Esophagus (tissue), 2 donors: ENCODE measurements around the gene DCP2. TPM values are rescaled to one million over a fixed set of nuclear protein-coding genes. Genes with fewer than 3 reads are reported as not detected.

ENCODE experiments used
- H3K27ac ChIP-seq, 2 donors: one replicate each; pipeline ENCODE4 v1.5.1; 2013; ENCODE audit warnings: low read depth in 2 of 2, mild to moderate bottlenecking in 2 of 2, inconsistent platforms in 1 of 2, low read length in 1 of 2, moderate library complexity in 1 of 2
- H3K27me3 ChIP-seq, 2 donors: one replicate each; pipeline ENCODE4 v1.6.1; 2013; ENCODE audit warnings: low read length in 2 of 2, control low read depth in 1 of 2, mild to moderate bottlenecking in 1 of 2; ENCODE audit not compliant: insufficient read depth in 2 of 2, control insufficient read depth in 1 of 2
- H3K36me3 ChIP-seq, 2 donors: one replicate each; pipeline ENCODE4 v1.6.1; 2013; ENCODE audit warnings: low read length in 1 of 2; ENCODE audit not compliant: control insufficient read depth in 2 of 2, insufficient read depth in 2 of 2
- H3K4me1 ChIP-seq, 2 donors: one replicate each; pipeline ENCODE4 v1.6.1; 2013; ENCODE audit warnings: low read length in 1 of 2; ENCODE audit not compliant: control insufficient read depth in 2 of 2, insufficient read depth in 2 of 2
- H3K4me3 ChIP-seq, 2 donors: one replicate each; pipeline ENCODE4 v1.5.1; 2013; ENCODE audit warnings: low read length in 2 of 2, mild to moderate bottlenecking in 2 of 2, low read depth in 1 of 2, moderate library complexity in 1 of 2
- H3K9me3 ChIP-seq, 2 donors: one replicate each; pipeline ENCODE4 v1.6.1; 2013; ENCODE audit warnings: mild to moderate bottlenecking in 2 of 2, low read depth in 1 of 2, low read length in 1 of 2, moderate library complexity in 1 of 2; ENCODE audit not compliant: control insufficient read depth in 2 of 2, insufficient read depth in 1 of 2
- WGBS, 2 donors: extraction: QIAGEN DNeasy Blood & Tissue Kit; methylation state at CpG; one replicate each; pipeline ENCODE4 v1.1.7; 2013; 5-methylcytosine and 5-hydroxymethylcytosine counted together
- polyA plus RNA-seq, 2 donors: library from polyadenylated mRNA; stranded (reverse); fragments of 200-250 nt; gene quantifications; one replicate each; pipeline ENCODE4 v1.2.3, GENCODE V29; 2013
- donor health status: healthy with polysubstance abuse.
- donor health status: Bipolar disorder and iron deficiency.

The DCP2 gene
- polyA plus RNA-seq, 2 donors: 4.7 to 4.8 TPM

- no peak overlapping the region for H3K27ac ChIP-seq
- no peaks in the 10 kb centered on the region for H3K27me3 ChIP-seq
- no peak overlapping the region for H3K4me3 ChIP-seq
- 86% methylated on average over 14 of the region's 14 CpGs for WGBS, 2 donors
- H3K4me1 ChIP-seq: no peaks in the 10 kb centered on the region
- peaks cover 9 to 13% of the 10 kb centered on the region in 2 donors for H3K36me3 ChIP-seq
- peaks cover 0 to 3% of the 10 kb centered on the region in 2 donors for H3K9me3 ChIP-seq
These were observed 62.8 kb downstream of the DCP2 start for GRCh38 chr5:113039229-113039933.

- 90 to 98% methylated on average over 4 of the region's 4 CpGs for WGBS, 2 donors
- Histone ChIP-seq H3K27me3 (no peaks in the 10 kb centered on the region), H3K4me3 (no peak overlapping the region), H3K36me3 (peaks cover 9 to 13% of the 10 kb centered on the region in 2 donors), H3K27ac (no peak overlapping the region), H3K9me3 (peaks cover 0 to 3% of the 10 kb centered on the region in 2 donors), H3K4me1 (no peaks in the 10 kb centered on the region)
These were observed 63.3 kb downstream of the DCP2 start for GRCh38 chr5:113039934-113040285.

- WGBS, 2 donors: 86 to 87% methylated on average over 6 of the region's 6 CpGs
- H3K9me3 ChIP-seq: peaks cover 0 to 3% of the 10 kb centered on the region in 2 donors
These were observed 64.2 kb downstream of the DCP2 start for GRCh38 chr5:113040672-113041260.

GRCh38 chr5:113042491-113043243 lies 66.1 kb downstream of the DCP2 start:
- Histone ChIP-seq H3K4me3 (no peak overlapping the region), H3K9me3 (peaks cover 0 to 3% of the 10 kb centered on the region in 2 donors), H3K4me1 (peaks cover 0 to 2% of the 10 kb centered on the region in 2 donors), H3K27me3 (no peaks in the 10 kb centered on the region), H3K27ac (no peak overlapping the region), H3K36me3 (peaks cover 3 to 14% of the 10 kb centered on the region in 2 donors)
- WGBS, 2 donors: 84 to 91% methylated on average over 4 of the region's 4 CpGs

More at GRCh38 chr5:113040672-113041260, 64.2 kb downstream of the DCP2 start:
- Histone ChIP-seq H3K27me3 (no peaks in the 10 kb centered on the region), H3K4me1 (no peaks in the 10 kb centered on the region), H3K36me3 (peaks cover 3 to 13% of the 10 kb centered on the region in 2 donors), H3K27ac (no peak overlapping the region), H3K4me3 (no peak overlapping the region)

GRCh38 chr5:113043491-113043931 lies 66.9 kb downstream of the DCP2 start:
- Histone ChIP-seq H3K27me3 (no peaks in the 10 kb centered on the region), H3K4me3 (no peak overlapping the region), H3K4me1 (peaks cover 0 to 2% of the 10 kb centered on the region in 2 donors), H3K27ac (no peak overlapping the region), H3K36me3 (peaks cover 3 to 13% of the 10 kb centered on the region in 2 donors), H3K9me3 (peaks cover 0 to 3% of the 10 kb centered on the region in 2 donors)
- WGBS, 2 donors: 71 to 84% methylated on average over 16 of the region's 16 CpGs

- WGBS, 2 donors: 71 to 72% methylated on average over 11 of the region's 11 CpGs
- H3K27ac ChIP-seq: no peak overlapping the region
- peaks cover 0 to 2% of the 10 kb centered on the region in 2 donors for H3K4me1 ChIP-seq
- H3K9me3 ChIP-seq: no peaks in the 10 kb centered on the region
- no peak overlapping the region for H3K4me3 ChIP-seq
- peaks cover 0 to 15% of the 10 kb centered on the region in 2 donors for H3K36me3 ChIP-seq
- no peaks in the 10 kb centered on the region for H3K27me3 ChIP-seq
These were observed 68.3 kb downstream of the DCP2 start for GRCh38 chr5:113044776-113045465.

GRCh38 chr5:113047234-113047633 lies 70.6 kb downstream of the DCP2 start:
- Histone ChIP-seq H3K27me3 (no peaks in the 10 kb centered on the region), H3K27ac (peak overlapping the region in 1 of 2 donors; percentile 0), H3K4me3 (no peak overlapping the region), H3K4me1 (peaks cover 2% of the 10 kb centered on the region in 2 donors), H3K36me3 (peaks cover 0 to 17% of the 10 kb centered on the region in 2 donors), H3K9me3 (no peaks in the 10 kb centered on the region)
- 67 to 71% methylated on average over 2 of the region's 2 CpGs for WGBS, 2 donors

GRCh38 chr5:113047733-113048652 lies 71.4 kb downstream of the DCP2 start:
- H3K36me3 ChIP-seq: peaks cover 0 to 22% of the 10 kb centered on the region in 2 donors
- no peaks in the 10 kb centered on the region for H3K9me3 ChIP-seq
- H3K27me3 ChIP-seq: no peaks in the 10 kb centered on the region
- no peak overlapping the region for H3K4me3 ChIP-seq
- 76 to 83% methylated on average over 11 of the region's 11 CpGs for WGBS, 2 donors
- peaks cover 2% of the 10 kb centered on the region in 2 donors for H3K4me1 ChIP-seq
- H3K27ac ChIP-seq: no peak overlapping the region
